ENCODE data around the gene NDNF.

The NDNF gene

GRCh38 chr4:121114756-121115155 is 42.4 kb upstream of the NDNF start:
- no peaks in the 10 kb centered on the region for H3K4me1 ChIP-seq (ENCODE audit: insufficient read depth, low read length, poor library complexity, severe bottlenecking)
- no peaks in the 10 kb centered on the region for H4K20me1 ChIP-seq (ENCODE audit: insufficient read depth, low read length, poor library complexity, severe bottlenecking)
- H3K27me3 ChIP-seq (ENCODE audit: insufficient read depth, low read length, poor library complexity, severe bottlenecking): no peaks in the 10 kb centered on the region
- no peak overlapping the region for H3K9ac ChIP-seq (ENCODE audit: low read depth, low read length, poor library complexity, severe bottlenecking)
- no peaks in the 10 kb centered on the region for H3F3A ChIP-seq (ENCODE audit: low read depth)
- H3K4me2 ChIP-seq (ENCODE audit: low read depth, low read length, poor library complexity, severe bottlenecking): no peak overlapping the region
- H3K79me2 ChIP-seq (ENCODE audit: insufficient read depth, low read length): no peaks in the 10 kb centered on the region
- no peak for TF ChIP-seq EZH2phosphoT487 (IDR thresholded peaks at IDR 0.05; ENCODE audit: borderline replicate concordance)
- TF ChIP-seq CTCF (conservative IDR thresholded peaks at IDR 0.05; ENCODE audit: low read length): no peak
- H3K9me3 ChIP-seq (ENCODE audit: insufficient read depth, low read depth, low read length): no peaks in the 10 kb centered on the region
- 0 out of 2 replicates have a peak overlapping the region, but pooled peaks have one; percentile 28 for H2AFZ ChIP-seq (ENCODE audit: low read length)
- H3K36me3 ChIP-seq (ENCODE audit: insufficient read depth, low read length): no peaks in the 10 kb centered on the region
- H3K9me2 ChIP-seq (replicated peaks; ENCODE audit: low read depth, low read length): no peaks in the 10 kb centered on the region
- H3K4me3 ChIP-seq (ENCODE audit: low read length, poor library complexity, severe bottlenecking): no peak overlapping the region

GRCh38 chr4:121112530-121112929 is 40.2 kb upstream of the NDNF start:
- Histone ChIP-seq H3K4me1 (ENCODE audit: insufficient read depth, low read length, poor library complexity, severe bottlenecking) (no peaks in the 10 kb centered on the region), H3K36me3 (ENCODE audit: insufficient read depth, low read length) (no peaks in the 10 kb centered on the region), H3K27me3 (ENCODE audit: insufficient read depth, low read length, poor library complexity, severe bottlenecking) (no peaks in the 10 kb centered on the region), H4K20me1 (ENCODE audit: insufficient read depth, low read length, poor library complexity, severe bottlenecking) (no peaks in the 10 kb centered on the region), H3K4me2 (ENCODE audit: low read depth, low read length, poor library complexity, severe bottlenecking) (no peak overlapping the region), H3K9ac (ENCODE audit: low read depth, low read length, poor library complexity, severe bottlenecking) (no peak overlapping the region), H3K4me3 (ENCODE audit: low read length, poor library complexity, severe bottlenecking) (no peak overlapping the region), H3K9me2 (replicated peaks; ENCODE audit: low read depth, low read length) (no peaks in the 10 kb centered on the region), H3F3A (ENCODE audit: low read depth) (no peaks in the 10 kb centered on the region), H2AFZ (ENCODE audit: low read length) (no peak overlapping the region), H3K9me3 (ENCODE audit: insufficient read depth, low read depth, low read length) (no peaks in the 10 kb centered on the region), H3K79me2 (ENCODE audit: insufficient read depth, low read length) (no peaks in the 10 kb centered on the region)
- peak; percentile 60 for TF ChIP-seq CTCF (conservative IDR thresholded peaks at IDR 0.05; ENCODE audit: low read length)
- no peak for TF ChIP-seq EZH2phosphoT487 (IDR thresholded peaks at IDR 0.05; ENCODE audit: borderline replicate concordance)

GRCh38 chr4:121108557-121108956 is 36.2 kb upstream of the NDNF start:
- no peak overlapping the region for H3K4me2 ChIP-seq (ENCODE audit: low read depth, low read length, poor library complexity, severe bottlenecking)
- no peaks in the 10 kb centered on the region for H3K9me3 ChIP-seq (ENCODE audit: insufficient read depth, low read depth, low read length)
- H3K4me1 ChIP-seq (ENCODE audit: insufficient read depth, low read length, poor library complexity, severe bottlenecking): no peaks in the 10 kb centered on the region
- no peaks in the 10 kb centered on the region for H4K20me1 ChIP-seq (ENCODE audit: insufficient read depth, low read length, poor library complexity, severe bottlenecking)
- no peaks in the 10 kb centered on the region for H3F3A ChIP-seq (ENCODE audit: low read depth)
- H3K36me3 ChIP-seq (ENCODE audit: insufficient read depth, low read length): no peaks in the 10 kb centered on the region
- H3K9me2 ChIP-seq (replicated peaks; ENCODE audit: low read depth, low read length): no peaks in the 10 kb centered on the region
- TF ChIP-seq EZH2phosphoT487 (IDR thresholded peaks at IDR 0.05; ENCODE audit: borderline replicate concordance): no peak
- no peak for TF ChIP-seq CTCF (conservative IDR thresholded peaks at IDR 0.05; ENCODE audit: low read length)
- H2AFZ ChIP-seq (ENCODE audit: low read length): no peak overlapping the region
- no peaks in the 10 kb centered on the region for H3K27me3 ChIP-seq (ENCODE audit: insufficient read depth, low read length, poor library complexity, severe bottlenecking)
- no peak overlapping the region for H3K4me3 ChIP-seq (ENCODE audit: low read length, poor library complexity, severe bottlenecking)
- H3K79me2 ChIP-seq (ENCODE audit: insufficient read depth, low read length): no peaks in the 10 kb centered on the region
- H3K9ac ChIP-seq (ENCODE audit: low read depth, low read length, poor library complexity, severe bottlenecking): no peak overlapping the region

Measured in Loucy (cell line).